Esophagus (tissue), 2 donors: ENCODE results near the gene PRDX6. TPM values are rescaled to one million over a fixed set of nuclear protein-coding genes. Genes with fewer than 3 reads are reported as not detected.
"Not testable (repeated sequence)": the region's sequence is repeated elsewhere in the genome, so short reads cannot be mapped to it uniquely, and the experiment has no call there.

Experiments used
- H3K27ac ChIP-seq, 2 donors: one replicate each; pipeline ENCODE4 v1.5.1; 2013; ENCODE audit warnings: low read depth in 2 of 2, mild to moderate bottlenecking in 2 of 2, inconsistent platforms in 1 of 2, low read length in 1 of 2, moderate library complexity in 1 of 2
- H3K27me3 ChIP-seq, 2 donors: one replicate each; pipeline ENCODE4 v1.6.1; 2013; ENCODE audit warnings: low read length in 2 of 2, control low read depth in 1 of 2, mild to moderate bottlenecking in 1 of 2; ENCODE audit not compliant: insufficient read depth in 2 of 2, control insufficient read depth in 1 of 2
- H3K36me3 ChIP-seq, 2 donors: one replicate each; pipeline ENCODE4 v1.6.1; 2013; ENCODE audit warnings: low read length in 1 of 2; ENCODE audit not compliant: control insufficient read depth in 2 of 2, insufficient read depth in 2 of 2
- H3K4me1 ChIP-seq, 2 donors: one replicate each; pipeline ENCODE4 v1.6.1; 2013; ENCODE audit warnings: low read length in 1 of 2; ENCODE audit not compliant: control insufficient read depth in 2 of 2, insufficient read depth in 2 of 2
- H3K4me3 ChIP-seq, 2 donors: one replicate each; pipeline ENCODE4 v1.5.1; 2013; ENCODE audit warnings: low read length in 2 of 2, mild to moderate bottlenecking in 2 of 2, low read depth in 1 of 2, moderate library complexity in 1 of 2
- H3K9me3 ChIP-seq, 2 donors: one replicate each; pipeline ENCODE4 v1.6.1; 2013; ENCODE audit warnings: mild to moderate bottlenecking in 2 of 2, low read depth in 1 of 2, low read length in 1 of 2, moderate library complexity in 1 of 2; ENCODE audit not compliant: control insufficient read depth in 2 of 2, insufficient read depth in 1 of 2
- WGBS, 2 donors: extraction: QIAGEN DNeasy Blood & Tissue Kit; methylation state at CpG; one replicate each; pipeline ENCODE4 v1.1.7; 2013; 5-methylcytosine and 5-hydroxymethylcytosine counted together
- polyA plus RNA-seq, 2 donors: library from polyadenylated mRNA; stranded (reverse); fragments of 200-250 nt; gene quantifications; one replicate each; pipeline ENCODE4 v1.2.3, GENCODE V29; 2013
- donor health status: healthy with polysubstance abuse.
- donor health status: Bipolar disorder and iron deficiency.

The PRDX6 gene
- polyA plus RNA-seq, 2 donors = 198 to 221 TPM

DNA sequence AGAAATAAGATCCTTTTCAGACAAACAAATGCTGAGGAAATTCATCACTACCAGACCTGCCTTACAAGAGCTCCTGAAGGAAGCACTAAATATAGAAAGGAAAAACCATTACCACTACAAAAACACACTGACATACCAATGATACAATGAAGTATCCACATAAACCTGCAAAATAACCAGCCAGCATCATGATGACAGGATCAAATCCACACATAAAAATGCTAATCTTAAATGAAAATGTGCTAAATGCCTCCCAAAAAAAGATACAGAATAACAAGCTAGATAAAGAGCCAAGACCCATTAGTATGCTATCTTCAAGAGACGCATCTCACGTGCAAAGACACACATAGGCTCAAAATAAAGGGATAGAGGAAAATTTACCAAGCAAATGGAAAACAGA is 14.5 kb upstream of the PRDX6 start:
- H3K9me3 ChIP-seq, H3K27ac ChIP-seq, H3K4me3 ChIP-seq, H3K27me3 ChIP-seq, H3K4me1 ChIP-seq: not testable (repeated sequence)
- peaks cover 7 to 13% of the 10 kb centered on the region in 2 donors for H3K36me3 ChIP-seq
- 92 to 96% methylated on average over 2 of the region's 2 CpGs for WGBS, 2 donors

DNA sequence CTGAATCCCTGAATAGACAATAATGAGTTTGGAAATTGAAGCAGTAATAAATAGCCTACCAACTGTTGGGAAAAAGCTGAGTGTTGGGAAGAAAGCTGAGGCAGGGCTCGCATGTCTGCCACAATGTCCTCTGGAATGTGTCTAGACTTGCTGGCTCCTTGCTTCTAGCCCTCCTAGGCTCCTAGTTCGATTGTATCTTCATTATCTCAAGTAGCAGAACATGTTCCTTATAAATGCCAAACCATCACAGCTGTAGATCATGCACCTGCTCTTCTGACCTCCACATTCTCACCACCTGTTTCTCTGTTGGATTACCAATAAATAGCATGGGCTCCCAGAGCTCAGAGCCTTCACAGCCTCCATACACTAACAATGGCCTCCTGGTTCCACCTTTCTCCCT is 12.9 kb upstream of the PRDX6 start:
- H3K9me3 ChIP-seq, H3K4me3 ChIP-seq, H3K4me1 ChIP-seq, H3K27ac ChIP-seq, H3K27me3 ChIP-seq: not testable (repeated sequence)
- H3K36me3 ChIP-seq = peaks cover 7 to 13% of the 10 kb centered on the region in 2 donors
- WGBS, 2 donors = 73 to 75% methylated on average over 2 of the region's 2 CpGs

DNA sequence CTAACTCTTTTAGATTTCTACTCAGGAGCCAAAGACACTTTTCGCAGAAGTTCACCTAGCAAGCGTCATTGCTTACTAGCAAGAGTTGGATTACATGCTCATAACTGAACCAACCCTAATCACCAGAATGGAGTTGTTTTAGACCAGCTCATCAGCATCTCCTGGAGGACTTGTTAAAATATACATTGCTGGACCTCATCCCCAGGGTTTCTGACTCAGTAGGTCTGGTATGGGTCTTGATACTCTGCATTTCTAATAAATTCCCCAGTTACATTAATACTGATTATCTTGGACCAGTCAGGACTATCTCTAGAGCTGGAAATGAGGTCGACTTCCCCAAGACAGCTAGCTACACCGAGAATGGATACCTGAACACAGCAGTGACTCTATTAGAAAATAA is 9.7 kb upstream of the PRDX6 start:
- Histone ChIP-seq H3K4me3 (no peak overlapping the region), H3K27ac (no peak overlapping the region), H3K36me3 (peaks cover 0 to 2% of the 10 kb centered on the region in 2 donors), H3K9me3 (peaks cover 3 to 6% of the 10 kb centered on the region in 2 donors), H3K4me1 (no peaks in the 10 kb centered on the region), H3K27me3 (no peaks in the 10 kb centered on the region)
- 94% methylated on average over 4 of the region's 4 CpGs for WGBS, 2 donors

DNA sequence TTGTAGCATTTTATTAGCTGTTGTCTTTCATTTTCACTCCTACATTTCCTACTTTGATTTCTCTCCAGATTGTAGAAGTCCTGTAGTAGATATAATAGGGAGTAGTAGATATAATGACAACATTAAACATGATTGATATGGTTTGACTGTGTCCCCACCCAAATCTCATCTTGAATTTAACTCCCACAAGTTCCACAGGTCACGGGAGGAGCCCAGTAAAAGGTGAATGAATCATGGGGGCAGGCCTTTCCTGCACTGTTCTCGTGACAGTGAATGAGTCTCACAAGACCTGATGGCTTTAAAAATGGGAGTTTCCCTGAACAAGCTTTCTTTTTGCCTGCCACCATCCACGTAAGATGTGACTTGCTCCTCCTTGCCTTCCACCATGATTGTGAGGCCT is 7.5 kb upstream of the PRDX6 start:
- WGBS, 2 donors = 77 to 80% methylated on average over 3 of the region's 3 CpGs
- Histone ChIP-seq H3K4me3 (no peak overlapping the region), H3K27me3 (no peaks in the 10 kb centered on the region), H3K27ac (no peak overlapping the region), H3K4me1 (peaks cover 0 to 3% of the 10 kb centered on the region in 2 donors), H3K36me3 (peaks cover 0 to 2% of the 10 kb centered on the region in 2 donors), H3K9me3 (peaks cover 3 to 6% of the 10 kb centered on the region in 2 donors)

DNA sequence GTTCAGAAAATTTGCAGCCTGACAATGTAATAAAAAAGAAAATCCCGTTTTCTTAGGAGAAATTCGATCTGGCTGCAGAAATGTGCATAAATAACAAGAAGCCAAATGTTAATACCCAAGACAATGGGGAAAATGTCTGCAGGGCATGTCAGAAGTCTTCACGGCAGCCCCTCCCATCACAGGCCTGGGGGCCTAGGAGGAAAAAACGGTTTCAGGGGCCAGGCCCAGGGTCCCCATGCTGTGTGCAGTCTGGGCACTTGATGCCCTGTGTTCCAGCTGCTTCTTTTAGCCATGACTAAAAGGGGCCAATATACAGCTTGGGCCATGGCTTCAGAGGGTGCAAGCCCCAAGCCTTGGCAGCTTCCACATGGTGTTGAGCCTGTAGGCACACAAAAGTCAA is 6.5 kb upstream of the PRDX6 start:
- 91 to 97% methylated on average over 4 of the region's 4 CpGs for WGBS, 2 donors
- Histone ChIP-seq H3K9me3 (peaks cover 3 to 6% of the 10 kb centered on the region in 2 donors), H3K27ac (no peak overlapping the region), H3K27me3 (no peaks in the 10 kb centered on the region), H3K36me3 (peaks cover 0 to 2% of the 10 kb centered on the region in 2 donors), H3K4me1 (peaks cover 0 to 4% of the 10 kb centered on the region in 2 donors), H3K4me3 (no peak overlapping the region)

DNA sequence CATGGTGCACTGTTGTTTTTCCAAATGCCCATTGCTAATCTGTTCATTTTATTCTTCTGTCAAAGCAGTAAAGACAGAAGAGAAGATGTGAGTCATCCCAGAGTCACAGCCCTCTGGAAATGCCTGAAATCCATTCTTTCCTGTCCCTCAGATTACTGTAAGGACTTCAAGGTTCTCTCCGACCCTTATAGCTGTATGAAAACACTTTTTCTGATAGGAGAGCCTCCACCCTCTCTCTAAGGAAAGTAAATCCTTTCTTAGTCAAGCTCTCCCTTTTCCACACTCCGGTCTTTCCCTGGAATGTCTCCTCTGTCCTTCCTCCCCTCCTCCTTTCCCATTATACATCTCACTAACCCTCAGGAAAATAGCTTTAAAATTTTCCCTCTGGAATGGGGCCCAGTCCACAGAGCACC is 3.5 kb upstream of the PRDX6 start:
- Histone ChIP-seq H3K27ac (peak overlapping the region in 1 of 2 donors; percentile 29), H3K9me3 (peaks cover 3 to 6% of the 10 kb centered on the region in 2 donors), H3K4me1 (peaks cover 0 to 4% of the 10 kb centered on the region in 2 donors), H3K4me3 (no peak overlapping the region), H3K27me3 (no peaks in the 10 kb centered on the region), H3K36me3 (peaks cover 0 to 2% of the 10 kb centered on the region in 2 donors)
- 45 to 56% methylated on average over 2 of the region's 2 CpGs for WGBS, 2 donors

DNA sequence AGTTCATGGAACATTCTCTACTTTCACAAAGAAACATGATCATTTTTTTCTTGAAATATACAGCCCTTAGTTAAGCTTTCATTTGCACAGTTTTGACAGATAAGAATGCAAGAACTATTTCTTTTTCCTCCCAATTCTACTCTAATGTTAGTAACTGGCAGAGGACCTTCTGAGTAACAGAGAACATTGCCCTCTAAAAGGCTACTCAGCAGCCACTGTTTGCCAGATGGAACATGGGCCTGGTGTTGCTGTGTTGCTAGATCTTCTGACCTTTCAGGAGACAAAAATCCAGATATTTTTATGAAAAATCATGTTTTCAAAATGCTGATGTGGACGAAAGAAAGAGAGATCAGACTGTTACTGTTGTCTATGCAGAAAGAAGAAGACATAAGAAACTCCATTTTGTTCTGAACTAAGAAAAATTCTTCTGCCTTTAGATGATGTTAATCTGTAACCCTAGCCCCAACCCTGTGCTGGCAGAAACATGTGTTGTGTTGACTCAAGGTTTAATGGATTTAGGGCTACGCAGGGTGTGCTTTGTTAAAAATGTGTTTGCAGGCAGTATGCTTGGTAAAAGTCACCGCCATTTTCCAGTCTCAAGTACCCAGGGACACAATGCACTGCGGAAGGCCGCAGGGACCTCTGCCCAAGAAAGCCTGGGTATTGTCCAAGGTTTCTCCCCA is 2.9 kb upstream of the PRDX6 start:
- H3K4me3 ChIP-seq = no peak overlapping the region
- H3K9me3 ChIP-seq = peaks cover 3 to 6% of the 10 kb centered on the region in 2 donors
- no peaks in the 10 kb centered on the region for H3K27me3 ChIP-seq
- H3K27ac ChIP-seq = peak overlapping the region in 1 of 2 donors; percentile 0
- peaks cover 0 to 4% of the 10 kb centered on the region in 2 donors for H3K4me1 ChIP-seq
- H3K36me3 ChIP-seq = peaks cover 0 to 2% of the 10 kb centered on the region in 2 donors
- WGBS, 2 donors = 66 to 67% methylated on average over 5 of the region's 5 CpGs

DNA sequence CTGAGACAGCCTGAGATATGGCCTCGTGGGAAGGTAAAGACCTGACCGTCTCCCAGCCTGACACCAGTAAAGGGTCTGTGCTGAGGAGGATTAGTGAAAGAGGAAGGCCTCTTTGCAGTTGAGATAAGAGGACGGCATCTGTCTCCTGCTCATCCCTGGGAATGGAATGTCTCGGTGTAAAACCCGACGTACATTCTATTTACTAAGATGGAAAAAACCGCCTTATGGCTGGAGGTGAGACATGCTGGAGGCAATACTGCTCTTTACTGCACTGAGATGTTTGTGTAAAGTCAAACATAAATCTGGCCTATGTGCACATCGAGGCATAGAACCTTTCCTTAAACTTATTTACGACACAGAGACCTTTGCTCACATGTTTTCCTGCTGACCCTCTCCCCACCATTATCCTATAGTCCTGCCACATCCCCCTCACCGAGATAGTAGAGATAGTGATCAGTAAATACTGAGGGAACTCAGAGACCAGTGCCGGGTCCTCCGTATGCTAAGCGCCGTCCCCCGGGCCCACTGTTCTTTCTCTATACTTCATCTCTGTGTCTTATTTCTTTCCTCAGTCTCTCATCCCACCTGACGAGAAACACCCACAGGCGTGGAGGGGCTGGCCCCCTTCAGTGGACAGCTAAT is 2.2 kb upstream of the PRDX6 start:
- H3K4me1 ChIP-seq, H3K36me3 ChIP-seq, H3K9me3 ChIP-seq, H3K27me3 ChIP-seq: not testable (repeated sequence)
- WGBS, 2 donors = 60 to 70% methylated on average over 17 of the region's 17 CpGs
- Histone ChIP-seq H3K27ac (peak overlapping the region; percentile 0 to 10), H3K4me3 (peak overlapping the region in 1 of 2 donors; percentile 7)

DNA sequence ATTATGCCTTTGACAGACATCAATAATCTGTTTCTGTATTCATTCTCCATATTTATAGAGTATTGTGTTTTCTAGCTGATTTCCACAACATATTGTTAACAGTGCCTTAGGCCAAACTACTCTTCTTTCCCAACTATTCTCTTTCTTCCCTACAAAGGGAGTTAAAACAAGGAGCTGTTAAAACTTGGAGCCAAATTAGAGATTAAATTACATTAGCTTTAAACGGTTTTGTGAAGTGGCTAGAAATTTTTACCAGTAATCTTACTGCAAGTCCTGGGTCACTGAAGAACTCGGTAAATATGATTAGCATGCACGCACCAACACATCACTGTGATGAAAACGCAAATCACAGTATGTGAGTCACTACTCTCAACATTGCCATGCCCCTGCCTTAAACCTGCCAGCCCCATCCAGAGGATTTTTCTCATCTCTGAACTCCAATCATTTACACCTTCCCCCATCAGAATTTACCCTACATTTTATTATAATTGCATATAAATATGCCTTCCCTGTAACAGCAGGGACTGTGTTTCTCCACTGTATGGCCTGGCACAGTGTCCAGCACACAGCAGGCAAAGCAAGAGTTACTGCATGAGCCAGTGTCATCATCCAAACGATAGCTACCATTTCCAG is 1.5 kb upstream of the PRDX6 start:
- Histone ChIP-seq H3K4me1 (peaks cover 0 to 4% of the 10 kb centered on the region in 2 donors), H3K36me3 (peaks cover 0 to 2% of the 10 kb centered on the region in 2 donors), H3K9me3 (peaks cover 1 to 4% of the 10 kb centered on the region in 2 donors), H3K4me3 (peak overlapping the region; percentile 9 to 81), H3K27me3 (no peaks in the 10 kb centered on the region), H3K27ac (peak overlapping the region; percentile 80 to 95)
- WGBS, 2 donors = 21 to 23% methylated on average over 5 of the region's 5 CpGs
